Measurements from ENCODE around the gene CCDC78.

The CCDC78 gene

GRCh38 chr16:736936-737481 lies 10.8 kb upstream of the CCDC78 start:
- no peak for DNase-seq (ENCODE audit: low read depth)

GRCh38 chr16:735982-736453 lies 9.8 kb upstream of the CCDC78 start:
- no peak for DNase-seq (ENCODE audit: low read depth)

- no peak for DNase-seq (ENCODE audit: low read depth)
Measured at GRCh38 chr16:734981-735881, 9.0 kb upstream of the CCDC78 start.

GRCh38 chr16:734208-734980 lies 8.2 kb upstream of the CCDC78 start:
- DNase-seq (ENCODE audit: low read depth) = no peak

GRCh38 chr16:733382-734207 lies 7.4 kb upstream of the CCDC78 start:
- no peak for DNase-seq (ENCODE audit: low read depth)

- no peak for DNase-seq (ENCODE audit: low read depth)
Measured at GRCh38 chr16:732936-733335, 6.7 kb upstream of the CCDC78 start.

- no peak for DNase-seq (ENCODE audit: low read depth)
Measured at GRCh38 chr16:732332-732731, 6.1 kb upstream of the CCDC78 start.

- DNase-seq (ENCODE audit: low read depth) = no peak
Measured at GRCh38 chr16:730666-731509, 4.6 kb upstream of the CCDC78 start.

- no peak for DNase-seq (ENCODE audit: low read depth)
Measured at GRCh38 chr16:729768-730665, 3.8 kb upstream of the CCDC78 start.

- DNase-seq (ENCODE audit: low read depth) = no peak
Measured at GRCh38 chr16:728890-729744, 2.9 kb upstream of the CCDC78 start.

GRCh38 chr16:728131-728889 lies 2.1 kb upstream of the CCDC78 start:
- DNase-seq (ENCODE audit: low read depth) = peak; percentile 48

GRCh38 chr16:727291-727977 lies 1.2 kb upstream of the CCDC78 start:
- DNase-seq (ENCODE audit: low read depth) = no peak

GRCh38 chr16:726188-726437 lies 130 bp downstream of the CCDC78 start:
- no peak for DNase-seq (ENCODE audit: low read depth)

GRCh38 chr16:725463-726187 lies 618 bp downstream of the CCDC78 start:
- DNase-seq (ENCODE audit: low read depth) = no peak

GRCh38 chr16:725041-725376 lies 1.2 kb downstream of the CCDC78 start:
- no peak for DNase-seq (ENCODE audit: low read depth)

GRCh38 chr16:724188-725040 lies 1.8 kb downstream of the CCDC78 start:
- DNase-seq (ENCODE audit: low read depth) = no peak
